ENCODE measurements around the gene MUS81.
A peak's percentile ranks its signal among the peaks of the same experiment; 100 is the strongest.

DNA sequence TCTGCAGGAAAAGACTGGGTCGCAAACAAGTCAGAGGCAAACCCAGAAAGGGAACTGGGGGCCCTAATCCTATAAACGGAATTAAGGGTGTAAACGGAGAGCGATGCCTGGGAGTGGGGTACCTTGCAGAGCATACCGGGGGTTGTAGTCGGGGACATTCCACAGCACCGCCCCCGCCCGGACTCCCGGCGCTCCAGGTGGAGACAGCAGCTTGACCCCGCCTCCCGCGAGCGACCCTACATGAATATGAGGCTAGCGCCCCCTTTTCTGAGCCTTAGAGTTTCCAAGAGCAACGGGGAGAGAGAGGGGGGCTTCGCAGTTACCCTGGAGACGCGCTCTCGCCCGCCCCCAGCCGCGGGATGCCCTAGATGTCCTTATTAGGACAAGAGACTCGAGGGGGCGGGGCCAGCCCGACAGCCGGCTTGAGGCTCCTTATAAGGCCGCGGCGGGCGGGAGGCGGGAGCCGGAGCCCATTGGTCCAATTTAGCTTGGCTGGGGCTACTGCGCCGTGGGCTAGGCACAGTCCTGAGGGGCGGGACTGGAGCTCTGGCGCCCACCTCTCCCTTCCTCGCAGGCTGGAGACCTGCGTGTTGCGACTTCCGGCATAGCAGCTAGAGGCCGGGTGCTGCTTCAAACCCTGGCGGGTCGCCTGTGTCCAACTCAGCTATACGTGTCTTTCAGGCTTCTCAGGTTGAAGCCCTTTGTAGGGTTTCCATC, 980 bp upstream of the MUS81 start:
- peak; percentile 99 for TF ChIP-seq POLR2AphosphoS5 (IDR thresholded peaks at IDR 0.05; ENCODE audit: low read length)
- no peak for TF ChIP-seq EP300 (IDR thresholded peaks at IDR 0.05; ENCODE audit: borderline replicate concordance in 1 of 2, control insufficient read depth in 1 of 2, low read depth in 2 of 2, low read length in 2 of 2)
- peak; percentile 69 for TF ChIP-seq SP1 (IDR thresholded peaks at IDR 0.05; ENCODE audit: low read depth, low read length)
- TF ChIP-seq POLR2A (IDR thresholded peaks at IDR 0.05; ENCODE audit: low read depth, low read length) = peak; percentile 87
